ENCODE data around the gene MISP. TPM values are rescaled to one million over a fixed set of nuclear protein-coding genes. Genes with fewer than 3 reads are reported as not detected.

Gene MISP
- total and polyA plus RNA-seq, 2 of the 13 experiments (the other 11 are each of a cell fraction or from before 2014, with no cell fraction given): 0.67 to 1.3 TPM

- no peak for TF ChIP-seq HOXA9 (CRISPR knock-in tag; IDR thresholded peaks at IDR 0.05; ENCODE audit: borderline replicate concordance)
- no peak; the same call in 1 of the 2 replicates for TF ChIP-seq SOX5 (CRISPR knock-in tag; IDR thresholded peaks at IDR 0.05; ENCODE audit: borderline replicate concordance)
- no peak for TF ChIP-seq ZNF773 (CRISPR knock-in tag; IDR thresholded peaks at IDR 0.05; ENCODE audit: borderline replicate concordance)
- TF ChIP-seq SUZ12 (IDR thresholded peaks at IDR 0.05; ENCODE audit: low read depth, low read length): no peak
- TF ChIP-seq ZNF205 (CRISPR knock-in tag; IDR thresholded peaks at IDR 0.05): no peak
- TF ChIP-seq ZNF580 (CRISPR knock-in tag; IDR thresholded peaks at IDR 0.05; ENCODE audit: borderline replicate concordance, low read depth): peak; percentile 24; the same call in 1 of the 2 replicates
- no peak for TF ChIP-seq BRF2 (CRISPR knock-in tag; IDR thresholded peaks at IDR 0.05)
- no peak for TF ChIP-seq ZSCAN25 (CRISPR knock-in tag; IDR thresholded peaks at IDR 0.05)
- TF ChIP-seq NCOA2 (CRISPR knock-in tag; IDR thresholded peaks at IDR 0.05): no peak
- no peak for TF ChIP-seq HIC2 (CRISPR knock-in tag; IDR thresholded peaks at IDR 0.05; ENCODE audit: low read depth)
- no peak for TF ChIP-seq PLSCR1 (CRISPR knock-in tag; IDR thresholded peaks at IDR 0.05; ENCODE audit: borderline replicate concordance)
- no peak for TF ChIP-seq ZHX1 (CRISPR knock-in tag; IDR thresholded peaks at IDR 0.05; ENCODE audit: low read depth)
- TF ChIP-seq ZNF816 (CRISPR knock-in tag; IDR thresholded peaks at IDR 0.05; ENCODE audit: borderline replicate concordance): 0 out of 2 replicates have a peak, but pooled peaks have one; percentile 10
- TF ChIP-seq AGO1 (IDR thresholded peaks at IDR 0.05; ENCODE audit: low read depth, low read length, poor library complexity, severe bottlenecking): peak; percentile 15
- no peak for TF ChIP-seq ZNF276 (CRISPR knock-in tag; IDR thresholded peaks at IDR 0.05; ENCODE audit: low read depth)
- no peak for TF ChIP-seq ZBTB37 (CRISPR knock-in tag; IDR thresholded peaks at IDR 0.05)
- no peak for TF ChIP-seq NRL (CRISPR knock-in tag; IDR thresholded peaks at IDR 0.05; ENCODE audit: borderline replicate concordance)
- TF ChIP-seq TAF1 (CRISPR knock-in tag; IDR thresholded peaks at IDR 0.05): no peak; the same call in 1 of the 2 replicates
Measured at GRCh38 chr19:799076-799881, 48.4 kb downstream of the MISP start (continued).

Data from HepG2 (cell line).